Measurements from ENCODE around the gene ACBD7.

Gene ACBD7

GRCh38 chr10:15088428-15089261 is at the start of gene ACBD7:
ACBD7 (minus strand) TSS chr10:15088776; CDS start chr10:15088728, 48 bp downstream.
- peak; percentile 79 to 83 for DNase-seq

- no peak for DNase-seq
Measured at GRCh38 chr10:15137636-15138035, 49.1 kb upstream of the ACBD7 start.

GRCh38 chr10:15137036-15137359 is 48.4 kb upstream of the ACBD7 start:
- no peak for DNase-seq

GRCh38 chr10:15136129-15137035 is 47.8 kb upstream of the ACBD7 start:
- no peak for DNase-seq

GRCh38 chr10:15131330-15131729 is 42.8 kb upstream of the ACBD7 start:
- no peak for DNase-seq

GRCh38 chr10:15124908-15125307 is 36.3 kb upstream of the ACBD7 start:
- no peak for DNase-seq

- DNase-seq = no peak
Measured at GRCh38 chr10:15124190-15124589, 35.6 kb upstream of the ACBD7 start.

GRCh38 chr10:15123749-15124184 is 35.2 kb upstream of the ACBD7 start:
- DNase-seq = no peak

- no peak for DNase-seq
Measured at GRCh38 chr10:15122477-15123030, 34.0 kb upstream of the ACBD7 start.

GRCh38 chr10:15121707-15122106 is 33.1 kb upstream of the ACBD7 start:
- no peak for DNase-seq

GRCh38 chr10:15120523-15120922 is 31.9 kb upstream of the ACBD7 start:
- no peak for DNase-seq

- DNase-seq = no peak
Measured at GRCh38 chr10:15118615-15119014, 30.0 kb upstream of the ACBD7 start.

GRCh38 chr10:15116225-15116624 is 27.6 kb upstream of the ACBD7 start:
- no peak for DNase-seq

- no peak for DNase-seq
Measured at GRCh38 chr10:15113766-15114165, 25.2 kb upstream of the ACBD7 start.

GRCh38 chr10:15112657-15113056 is 24.1 kb upstream of the ACBD7 start:
- DNase-seq = no peak

- peak; percentile 74 to 79 for DNase-seq
Measured at GRCh38 chr10:15106352-15107013, 17.9 kb upstream of the ACBD7 start.

GRCh38 chr10:15103513-15103912 is 14.9 kb upstream of the ACBD7 start:
- no peak for DNase-seq

- no peak for DNase-seq
Measured at GRCh38 chr10:15099886-15100285, 11.3 kb upstream of the ACBD7 start.

GRCh38 chr10:15097011-15097812 is 8.6 kb upstream of the ACBD7 start, which contains the start of gene RPP38:
RPP38 (plus strand) TSS chr10:15097355; CDS start chr10:15103315, 5,960 bp downstream.
- peak; percentile 96 to 97 for DNase-seq

- no peak for DNase-seq
Measured at GRCh38 chr10:15096661-15097010, 8.1 kb upstream of the ACBD7 start.

GRCh38 chr10:15092855-15093408 is 4.4 kb upstream of the ACBD7 start:
- no peak for DNase-seq

- no peak for DNase-seq
Measured at GRCh38 chr10:15091418-15091817, 2.8 kb upstream of the ACBD7 start.
